Measurements from ENCODE around the gene ZC3H18. TPM values are rescaled to one million over a fixed set of nuclear protein-coding genes. Genes with fewer than 3 reads are reported as not detected.

ZC3H18 gene
- total and polyA plus RNA-seq, 10 of the 15 experiments (the other 5 are each of a cell fraction or from before 2014, with no cell fraction given), result 1.0 to 58.3 (median 22.4) TPM

- no peak for TF ChIP-seq SMC3 (IDR thresholded peaks at IDR 0.05; ENCODE audit: borderline replicate concordance, low read length)
Observed at GRCh38 chr16:88591577-88592021, 21.4 kb downstream of the ZC3H18 start (continued).

GRCh38 chr16:88593061-88593460 is 22.9 kb downstream of the ZC3H18 start:
- H3K4me2 ChIP-seq (ENCODE audit: control insufficient read depth, insufficient read depth), result no peak overlapping the region
- no peak overlapping the region for H3K27ac ChIP-seq (ENCODE audit: control insufficient read depth, insufficient read depth)
- SMC1A ChIA-PET (ENCODE audit: uncharacterized antibody, unreplicated experiment), result no interaction called here
- no peaks in the 10 kb centered on the region for H3K27me3 ChIP-seq (replicated peaks in 1 of 2; ENCODE audit: control insufficient read depth in 2 of 2, insufficient read depth in 2 of 2, low read length in 1 of 2)
- WGBS (ENCODE audit: insufficient coverage, insufficient replicate concordance, low lambda C conversion rate, missing lambda C conversion rate), result 99% methylated on average over 12 of the region's 12 CpGs
- H3K4me3 ChIP-seq, result no peak overlapping the region
- no peak overlapping the region for H2AFZ ChIP-seq (ENCODE audit: control insufficient read depth, low read depth, low read length)
- CTCF ChIA-PET, result interaction anchor here (1.4 kb wide), 1 partner anchor 15 kb away, joined by 5 read pairs; no protein-coding TSS in a partner anchor
- H3K79me2 ChIP-seq (ENCODE audit: control insufficient read depth, insufficient read depth, low read length), result peaks cover 15% of the 10 kb centered on the region
- RAD21 ChIA-PET (ENCODE audit: unreplicated experiment), result interaction anchor here (2.0 kb wide), 1 partner anchor 40 kb away, joined by 7 read pairs; no protein-coding TSS in a partner anchor
- in situ Hi-C loops (cut with MboI) (no loop called here), intact Hi-C loops (cut with micrococcal nuclease; ENCODE audit: unreplicated experiment) (no loop called here)
- BruUV-seq (replicated peaks), result no TSS peak
- H3K9me3 ChIP-seq (replicated peaks; ENCODE audit: control insufficient read depth, insufficient read depth, low read length), result no peaks in the 10 kb centered on the region
- H4K20me1 ChIP-seq (ENCODE audit: control insufficient read depth, insufficient read depth), result no peaks in the 10 kb centered on the region
- peaks cover 6 to 19% of the 10 kb centered on the region in 2 experiments; a peak in 3 of 4 replicates for H3K36me3 ChIP-seq (ENCODE audit: control insufficient read depth in 2 of 2, insufficient read depth in 2 of 2, low read length in 1 of 2)
- POLR2A ChIA-PET, result interaction anchor here (0.5 kb wide), 1 partner anchor 204 kb away, joined by 6 read pairs; no protein-coding TSS in a partner anchor
- H3K4me1 ChIP-seq (ENCODE audit: control insufficient read depth, insufficient read depth, low read length), result peaks cover 4% of the 10 kb centered on the region
- no peak for FAIRE-seq
- ATAC-seq, result no peak
- no peak for DNase-seq (ENCODE audit: low read depth, low spot score)
- H3K9ac ChIP-seq (ENCODE audit: control insufficient read depth, insufficient read depth, low read length), result no peak overlapping the region
- TF ChIP-seq ZNF384 (IDR thresholded peaks at IDR 0.05; ENCODE audit: borderline replicate concordance, low read depth, low read length), result no peak
- TF ChIP-seq HCFC1 (IDR thresholded peaks at IDR 0.05; ENCODE audit: low read length), result no peak
- TF ChIP-seq NR2C1 (IDR thresholded peaks at IDR 0.05), result no peak
- no peak for TF ChIP-seq TCF3 (IDR thresholded peaks at IDR 0.05; ENCODE audit: borderline replicate concordance, insufficient read depth, low read depth, low read length)
- no peak for TF ChIP-seq SIN3A (IDR thresholded peaks at IDR 0.05; ENCODE audit: low read depth, low read length)
- TF ChIP-seq ZNF687 (IDR thresholded peaks at IDR 0.05), result no peak
- no peak for TF ChIP-seq ZBTB40 (IDR thresholded peaks at IDR 0.05; ENCODE audit: borderline replicate concordance)
- no peak for TF ChIP-seq SKIL (IDR thresholded peaks at IDR 0.05; ENCODE audit: low read depth, poor library complexity, severe bottlenecking)
- TF ChIP-seq EZH2 (IDR thresholded peaks at IDR 0.05; ENCODE audit: borderline replicate concordance, control insufficient read depth, low read depth, low read length), result no peak
- TF ChIP-seq MTA2 (IDR thresholded peaks at IDR 0.05; ENCODE audit: low read depth), result no peak

Data from GM12878 (cell line).